WTC11 (cell line): ENCODE data around the gene PNCK. TPM values are rescaled to one million over a fixed set of nuclear protein-coding genes. Genes with fewer than 3 reads are reported as not detected.

Experiments used
- ATAC-seq: fragments of 200-7000 bp; cut with Tn5 transposase; 2 replicates; pipeline ENCODE4 v1.10.0; 2021; ENCODE audit warnings: mild to moderate bottlenecking, moderate library complexity
- CTCF ChIA-PET: fragments of 300-600 bp; sonication (Branson Sonifier 250); formaldehyde crosslinking; loops from one replicate; lab custom pipeline; 2021; ENCODE audit warnings: antibody characterized with exemption; lab: Charles Lee
- POLR2A ChIA-PET: fragments of 350-600 bp; sonication (Branson Sonifier 250); formaldehyde crosslinking; loops from one replicate; lab custom pipeline; 2021; ENCODE audit warnings: antibody characterized with exemption; lab: Charles Lee
- DNase-seq: peaks from one replicate; pipeline ENCODE4 v3.0.0; 2021; ENCODE audit warnings: low spot score
- H3K27ac Mint-ChIP-seq: 2 replicates; pipeline ENCODE4 v1.8.0; 2021; ENCODE audit warnings: mixed read lengths
- H3K27me3 Mint-ChIP-seq: 2 replicates; pipeline ENCODE4 v1.8.0; 2021; ENCODE audit warnings: low read depth, mild to moderate bottlenecking, moderate library complexity, mixed read lengths
- H3K36me3 Mint-ChIP-seq: 2 replicates; pipeline ENCODE4 v1.8.0; 2021; ENCODE audit warnings: mixed read lengths
- H3K4me1 Mint-ChIP-seq: 2 replicates; pipeline ENCODE4 v1.8.0; 2022; ENCODE audit warnings: mixed read lengths
- H3K4me3 Mint-ChIP-seq: 2 replicates; pipeline ENCODE4 v1.8.0; 2021; ENCODE audit warnings: mild to moderate bottlenecking, moderate library complexity, mixed read lengths
- H3K9me3 Mint-ChIP-seq: 2 replicates; pipeline ENCODE4 v1.8.0; 2021; ENCODE audit warnings: mixed read lengths
- EMX1 ChIP-seq: fragments of 250-450 bp; sonication (Bioruptor Pico); IDR thresholded peaks from 2 replicates; pipeline ENCODE4 v1.8.0; 2021; ENCODE audit warnings: mild to moderate bottlenecking
- ESRRA ChIP-seq: sonication (generic); formaldehyde crosslinking; IDR thresholded peaks from 2 replicates; pipeline ENCODE4 v1.8.1; 2022; ENCODE audit warnings: mild to moderate bottlenecking, missing genetic modification reagents, borderline replicate concordance
- GABPB1 ChIP-seq: sonication (generic); formaldehyde crosslinking; IDR thresholded peaks from 2 replicates; pipeline ENCODE4 v1.8.1; 2023; ENCODE audit warnings: mild to moderate bottlenecking, missing genetic modification reagents
- MAX ChIP-seq: sonication (generic); formaldehyde crosslinking; IDR thresholded peaks from 2 replicates; pipeline ENCODE4 v1.8.0; 2022; ENCODE audit warnings: mild to moderate bottlenecking, missing genetic modification reagents
- NR2C2 ChIP-seq: sonication (generic); formaldehyde crosslinking; IDR thresholded peaks from 2 replicates; pipeline ENCODE4 v1.8.0; 2022; ENCODE audit warnings: mild to moderate bottlenecking, missing genetic modification reagents
- RORB ChIP-seq: fragments of 250-450 bp; sonication (Bioruptor Pico); IDR thresholded peaks from 2 replicates; pipeline ENCODE4 v1.9.0; 2021; ENCODE audit warnings: mild to moderate bottlenecking
- SMAD4 ChIP-seq: sonication (generic); formaldehyde crosslinking; IDR thresholded peaks from 2 replicates; pipeline ENCODE4 v1.8.0; 2022; ENCODE audit warnings: mild to moderate bottlenecking, missing genetic modification reagents
- SOX15 ChIP-seq: fragments of 250-450 bp; sonication (Bioruptor Pico); IDR thresholded peaks from 2 replicates; pipeline ENCODE4 v1.9.0; 2021; ENCODE audit warnings: mild to moderate bottlenecking
- SP1 ChIP-seq: sonication (generic); formaldehyde crosslinking; conservative IDR thresholded peaks from 2 replicates; pipeline ENCODE4 v1.8.1; 2022; ENCODE audit warnings: missing genetic modification reagents
- TCF7 ChIP-seq: sonication (generic); formaldehyde crosslinking; IDR thresholded peaks from 2 replicates; pipeline ENCODE4 v1.8.0; 2022; ENCODE audit warnings: mild to moderate bottlenecking, low read depth, missing genetic modification reagents, moderate library complexity
- TP53 ChIP-seq: sonication (generic); formaldehyde crosslinking; IDR thresholded peaks from 2 replicates; pipeline ENCODE4 v1.8.1; 2023; ENCODE audit warnings: mild to moderate bottlenecking, missing genetic modification reagents
- ZBTB43 ChIP-seq: sonication (generic); formaldehyde crosslinking; IDR thresholded peaks from 2 replicates; pipeline ENCODE4 v1.8.1; 2023; ENCODE audit warnings: mild to moderate bottlenecking, missing genetic modification reagents
- ZNF219 ChIP-seq: sonication (generic); formaldehyde crosslinking; IDR thresholded peaks from 2 replicates; pipeline ENCODE4 v1.8.0; 2023; ENCODE audit warnings: missing genetic modification reagents, mild to moderate bottlenecking, borderline replicate concordance
- ZNF232 ChIP-seq: sonication (generic); formaldehyde crosslinking; IDR thresholded peaks from 2 replicates; pipeline ENCODE4 v1.8.0; 2022; ENCODE audit warnings: mild to moderate bottlenecking, missing genetic modification reagents
- total RNA-seq: library from RNA; stranded (reverse); gene quantifications from 3 replicates; pipeline ENCODE4 v1.2.3, GENCODE V29; 2021
- TF ChIP-seq, protein P1 (sequence below): sonication (generic); formaldehyde crosslinking; IDR thresholded peaks from 2 replicates; pipeline ENCODE4 v1.8.1; 2023; ENCODE audit warnings: mild to moderate bottlenecking, missing genetic modification reagents, borderline replicate concordance
- TF ChIP-seq, protein P2 (sequence below): sonication (generic); formaldehyde crosslinking; IDR thresholded peaks from 2 replicates; pipeline ENCODE4 v1.8.0; 2023; ENCODE audit warnings: missing genetic modification reagents

PNCK gene
- total RNA-seq, 1 experiment from 2014 or later, result 8.6 TPM

- TF ChIP-seq ZNF232 (CRISPR knock-in tag) (no peak), SMAD4 (CRISPR knock-in tag) (no peak)
Measured at GRCh38 chrX:153649915-153650782, 23.5 kb downstream of the PNCK start (continued).

DNA sequence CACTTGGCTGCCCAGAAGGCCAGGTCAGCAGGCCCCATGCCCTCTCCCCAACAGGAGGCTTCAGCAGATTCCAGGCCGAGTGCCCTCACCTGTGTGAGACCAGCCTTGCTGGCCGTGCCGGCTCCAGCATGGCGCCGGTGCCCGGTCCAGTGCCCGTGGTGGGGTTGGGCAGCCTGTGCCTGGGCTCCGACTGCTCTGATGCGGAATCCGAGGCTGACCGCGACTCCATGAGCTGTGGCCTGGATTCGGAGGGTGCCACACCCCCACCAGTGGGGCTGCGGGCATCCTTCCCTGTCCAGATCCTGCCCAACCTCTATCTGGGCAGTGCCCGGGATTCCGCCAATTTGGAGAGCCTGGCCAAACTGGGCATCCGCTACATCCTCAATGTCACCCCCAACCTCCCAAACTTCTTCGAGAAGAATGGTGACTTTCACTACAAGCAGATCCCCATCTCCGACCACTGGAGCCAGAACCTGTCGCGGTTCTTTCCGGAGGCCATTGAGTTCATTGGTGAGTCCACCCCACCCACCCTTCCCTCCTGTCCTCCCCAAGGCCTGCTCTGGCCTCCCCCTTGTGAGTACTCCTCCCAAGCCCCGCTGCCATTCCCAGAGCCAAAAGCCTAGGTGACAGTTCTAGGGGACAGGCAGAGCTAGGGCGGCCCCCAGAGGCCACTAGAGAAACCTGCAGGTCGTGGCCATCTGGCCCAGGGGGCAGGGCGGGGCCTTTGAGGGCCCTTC is 24.3 kb downstream of the PNCK start:
- Mint-ChIP-seq H3K4me1 (no peaks in the 10 kb centered on the region), H3K36me3 (no peaks in the 10 kb centered on the region), H3K27ac (no peak overlapping the region), H3K27me3 (peaks cover 50% of the 10 kb centered on the region), H3K9me3 (no peaks in the 10 kb centered on the region; the same call in 1 of the 2 replicates), H3K4me3 (no peak overlapping the region)
- peak; percentile 73 for ATAC-seq
- POLR2A ChIA-PET, result no interaction called here
- no peak for TF ChIP-seq MAX (CRISPR knock-in tag)
- DNase-seq, result peak; percentile 73
- CTCF ChIA-PET, result interaction anchor here (0.5 to 10.6 kb wide), 18 partner anchors 9 to 110 kb away, joined by 3 to 153 read pairs (median 6); no protein-coding TSS in a partner anchor

DNA sequence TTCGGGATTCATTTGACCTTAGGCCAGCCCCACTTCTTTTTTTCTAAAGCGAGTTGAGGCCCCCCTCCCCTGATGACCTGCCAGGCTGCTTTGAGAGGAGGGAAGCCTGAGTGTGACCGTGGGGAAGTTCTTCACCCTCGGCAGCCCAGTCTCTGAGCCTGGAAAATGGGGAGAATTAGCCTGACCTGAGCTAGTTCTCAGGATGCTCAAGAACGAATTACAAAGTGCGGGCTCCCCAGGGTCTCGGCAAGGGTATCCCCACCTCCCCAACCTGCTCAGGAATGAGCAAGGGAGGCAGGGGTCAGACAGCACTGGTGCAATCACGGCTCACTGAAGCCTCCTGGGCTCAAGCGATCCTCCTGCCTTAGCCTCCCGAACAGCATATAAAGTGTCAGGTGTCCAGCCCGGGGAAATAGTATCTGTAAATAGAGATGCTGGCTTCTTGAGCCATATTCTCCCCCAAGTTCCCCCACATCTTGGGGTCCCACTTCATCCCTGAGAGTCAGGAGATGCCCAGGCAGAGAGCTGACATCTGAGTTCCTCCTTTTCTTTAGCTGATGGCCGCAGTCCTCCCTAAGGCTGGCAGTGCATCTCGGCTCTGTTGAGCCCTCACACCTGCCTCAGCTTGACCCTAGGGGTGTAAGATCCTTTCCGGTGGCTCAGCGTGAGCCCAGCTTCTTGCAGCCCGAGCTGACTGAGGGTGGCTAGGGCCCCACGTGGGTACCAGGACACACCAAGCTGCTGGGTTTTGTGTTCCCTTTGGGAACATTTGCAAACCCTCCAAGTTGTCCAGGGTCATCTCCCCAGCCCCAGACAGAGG is 25.0 kb downstream of the PNCK start:
- POLR2A ChIA-PET, result no interaction called here
- H3K27ac Mint-ChIP-seq, result no peak overlapping the region

GRCh38 chrX:153647461-153648357 is 25.9 kb downstream of the PNCK start:
- ChIA-PET CTCF (interaction anchor here (0.6 to 10.6 kb wide), 17 partner anchors 11 to 688 kb away, joined by 3 to 153 read pairs (median 7); no protein-coding TSS in a partner anchor), POLR2A (interaction anchor here (0.6 kb wide), 1 partner anchor 11 kb away, joined by 3 read pairs; no protein-coding TSS in a partner anchor)
- peak overlapping the region; percentile 29; the same call in 1 of the 2 replicates for H3K4me3 Mint-ChIP-seq
- DNase-seq (no peak), ATAC-seq (no peak)
- no peaks in the 10 kb centered on the region for H3K36me3 Mint-ChIP-seq
- TF ChIP-seq TP53 (no peak), ZBTB43 (CRISPR knock-in tag) (no peak), RORB (no peak), GABPB1 (CRISPR knock-in tag) (no peak), SP1 (no peak)
- TF ChIP-seq, protein P1, sequence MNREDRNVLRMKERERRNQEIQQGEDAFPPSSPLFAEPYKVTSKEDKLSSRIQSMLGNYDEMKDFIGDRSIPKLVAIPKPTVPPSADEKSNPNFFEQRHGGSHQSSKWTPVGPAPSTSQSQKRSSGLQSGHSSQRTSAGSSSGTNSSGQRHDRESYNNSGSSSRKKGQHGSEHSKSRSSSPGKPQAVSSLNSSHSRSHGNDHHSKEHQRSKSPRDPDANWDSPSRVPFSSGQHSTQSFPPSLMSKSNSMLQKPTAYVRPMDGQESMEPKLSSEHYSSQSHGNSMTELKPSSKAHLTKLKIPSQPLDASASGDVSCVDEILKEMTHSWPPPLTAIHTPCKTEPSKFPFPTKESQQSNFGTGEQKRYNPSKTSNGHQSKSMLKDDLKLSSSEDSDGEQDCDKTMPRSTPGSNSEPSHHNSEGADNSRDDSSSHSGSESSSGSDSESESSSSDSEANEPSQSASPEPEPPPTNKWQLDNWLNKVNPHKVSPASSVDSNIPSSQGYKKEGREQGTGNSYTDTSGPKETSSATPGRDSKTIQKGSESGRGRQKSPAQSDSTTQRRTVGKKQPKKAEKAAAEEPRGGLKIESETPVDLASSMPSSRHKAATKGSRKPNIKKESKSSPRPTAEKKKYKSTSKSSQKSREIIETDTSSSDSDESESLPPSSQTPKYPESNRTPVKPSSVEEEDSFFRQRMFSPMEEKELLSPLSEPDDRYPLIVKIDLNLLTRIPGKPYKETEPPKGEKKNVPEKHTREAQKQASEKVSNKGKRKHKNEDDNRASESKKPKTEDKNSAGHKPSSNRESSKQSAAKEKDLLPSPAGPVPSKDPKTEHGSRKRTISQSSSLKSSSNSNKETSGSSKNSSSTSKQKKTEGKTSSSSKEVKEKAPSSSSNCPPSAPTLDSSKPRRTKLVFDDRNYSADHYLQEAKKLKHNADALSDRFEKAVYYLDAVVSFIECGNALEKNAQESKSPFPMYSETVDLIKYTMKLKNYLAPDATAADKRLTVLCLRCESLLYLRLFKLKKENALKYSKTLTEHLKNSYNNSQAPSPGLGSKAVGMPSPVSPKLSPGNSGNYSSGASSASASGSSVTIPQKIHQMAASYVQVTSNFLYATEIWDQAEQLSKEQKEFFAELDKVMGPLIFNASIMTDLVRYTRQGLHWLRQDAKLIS, result no peak
- TF ChIP-seq, all 79 proteins: peak for 0
- H3K27me3 Mint-ChIP-seq, result peaks cover 64% of the 10 kb centered on the region
- H3K4me1 Mint-ChIP-seq, result peaks cover 4% of the 10 kb centered on the region; the same call in 1 of the 2 replicates
- no peaks in the 10 kb centered on the region for H3K9me3 Mint-ChIP-seq
- H3K27ac Mint-ChIP-seq, result no peak overlapping the region

More for the DNA sequence above, 25.0 kb downstream of the PNCK start:
- peaks cover 56% of the 10 kb centered on the region for H3K27me3 Mint-ChIP-seq
- no peaks in the 10 kb centered on the region; the same call in 1 of the 2 replicates for H3K9me3 Mint-ChIP-seq
- DNase-seq (no peak), ATAC-seq (no peak)
- H3K4me3 Mint-ChIP-seq, result no peak overlapping the region
- CTCF ChIA-PET, result interaction anchor here (0.5 to 10.6 kb wide), 19 partner anchors 8 to 689 kb away, joined by 3 to 153 read pairs (median 4); no protein-coding TSS in a partner anchor
- no peaks in the 10 kb centered on the region for H3K4me1 Mint-ChIP-seq
- H3K36me3 Mint-ChIP-seq, result no peaks in the 10 kb centered on the region
- TF ChIP-seq ESRRA (CRISPR knock-in tag) (no peak), SOX15 (CRISPR knock-in tag) (no peak), NR2C2 (CRISPR knock-in tag) (no peak), TCF7 (CRISPR knock-in tag) (no peak), ZNF219 (CRISPR knock-in tag) (no peak), EMX1 (CRISPR knock-in tag) (no peak)
- TF ChIP-seq, protein P2, sequence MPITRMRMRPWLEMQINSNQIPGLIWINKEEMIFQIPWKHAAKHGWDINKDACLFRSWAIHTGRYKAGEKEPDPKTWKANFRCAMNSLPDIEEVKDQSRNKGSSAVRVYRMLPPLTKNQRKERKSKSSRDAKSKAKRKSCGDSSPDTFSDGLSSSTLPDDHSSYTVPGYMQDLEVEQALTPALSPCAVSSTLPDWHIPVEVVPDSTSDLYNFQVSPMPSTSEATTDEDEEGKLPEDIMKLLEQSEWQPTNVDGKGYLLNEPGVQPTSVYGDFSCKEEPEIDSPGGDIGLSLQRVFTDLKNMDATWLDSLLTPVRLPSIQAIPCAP (CRISPR knock-in tag), result no peak
